ENCODE data around the gene PPP2R2C. TPM values are rescaled to one million over a fixed set of nuclear protein-coding genes. Genes with fewer than 3 reads are reported as not detected.

Gene PPP2R2C
- total RNA-seq, 4 donors from 2014 or later = 50.7 to 81.3 (median 62.0) TPM

- TF ChIP-seq, protein P1, sequence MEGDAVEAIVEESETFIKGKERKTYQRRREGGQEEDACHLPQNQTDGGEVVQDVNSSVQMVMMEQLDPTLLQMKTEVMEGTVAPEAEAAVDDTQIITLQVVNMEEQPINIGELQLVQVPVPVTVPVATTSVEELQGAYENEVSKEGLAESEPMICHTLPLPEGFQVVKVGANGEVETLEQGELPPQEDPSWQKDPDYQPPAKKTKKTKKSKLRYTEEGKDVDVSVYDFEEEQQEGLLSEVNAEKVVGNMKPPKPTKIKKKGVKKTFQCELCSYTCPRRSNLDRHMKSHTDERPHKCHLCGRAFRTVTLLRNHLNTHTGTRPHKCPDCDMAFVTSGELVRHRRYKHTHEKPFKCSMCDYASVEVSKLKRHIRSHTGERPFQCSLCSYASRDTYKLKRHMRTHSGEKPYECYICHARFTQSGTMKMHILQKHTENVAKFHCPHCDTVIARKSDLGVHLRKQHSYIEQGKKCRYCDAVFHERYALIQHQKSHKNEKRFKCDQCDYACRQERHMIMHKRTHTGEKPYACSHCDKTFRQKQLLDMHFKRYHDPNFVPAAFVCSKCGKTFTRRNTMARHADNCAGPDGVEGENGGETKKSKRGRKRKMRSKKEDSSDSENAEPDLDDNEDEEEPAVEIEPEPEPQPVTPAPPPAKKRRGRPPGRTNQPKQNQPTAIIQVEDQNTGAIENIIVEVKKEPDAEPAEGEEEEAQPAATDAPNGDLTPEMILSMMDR (IDR thresholded peaks at IDR 0.05) = no peak
- no peak for DNase-seq (ENCODE audit: low spot score in 2 of 2)
- intact Hi-C loops (cut with DNase I; ENCODE audit: low total_unique reads) = no loop called here
- WGBS, 2 donors = 72 to 75% methylated on average over 19 of the region's 19 CpGs
- H3K4me3 ChIP-seq (ENCODE audit: low read depth, poor library complexity, severe bottlenecking) = no peak overlapping the region
Observed at GRCh38 chr4:6415031-6415705, 57.2 kb downstream of the PPP2R2C start.

DNA sequence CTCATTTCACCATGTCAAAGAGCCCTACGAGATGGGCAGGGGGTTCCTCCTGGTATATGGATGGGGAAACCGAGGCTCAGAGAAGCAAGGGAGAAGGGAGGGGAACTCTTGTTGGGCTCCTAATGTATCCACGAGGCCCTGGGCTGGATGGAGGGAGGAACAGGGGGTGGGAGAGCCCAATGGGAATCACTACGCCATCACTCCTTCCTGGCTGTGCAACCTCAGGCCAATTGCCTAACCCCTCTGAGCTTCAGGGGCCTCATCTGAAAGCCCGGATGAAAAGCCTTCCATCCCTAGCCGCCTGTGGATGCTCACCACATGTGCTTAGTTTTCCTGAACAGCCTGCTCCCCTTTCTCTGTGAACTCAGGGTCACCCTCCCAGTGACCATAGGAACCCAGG is 57.8 kb downstream of the PPP2R2C start:
- TF ChIP-seq POLR2A (IDR thresholded peaks at IDR 0.05) = no peak
- TF ChIP-seq, protein P1 (IDR thresholded peaks at IDR 0.05) = no peak
- no peak for DNase-seq (ENCODE audit: low spot score in 2 of 2)
- H3K4me3 ChIP-seq (ENCODE audit: low read depth, poor library complexity, severe bottlenecking) = no peak overlapping the region
- WGBS, 2 donors = 66 to 79% methylated on average over 6 of the region's 6 CpGs
- intact Hi-C loops (cut with DNase I; ENCODE audit: low total_unique reads) = no loop called here

GRCh38 chr4:6410664-6411063 is 61.8 kb downstream of the PPP2R2C start:
- TF ChIP-seq, protein P1 (IDR thresholded peaks at IDR 0.05) = no peak
- TF ChIP-seq POLR2A (IDR thresholded peaks at IDR 0.05) = no peak
- intact Hi-C loops (cut with DNase I; ENCODE audit: low total_unique reads) = no loop called here
- DNase-seq (ENCODE audit: low spot score in 2 of 2) = no peak
- 87 to 90% methylated on average over 6 of the region's 6 CpGs for WGBS, 2 donors
- no peak overlapping the region for H3K4me3 ChIP-seq (ENCODE audit: low read depth, poor library complexity, severe bottlenecking)

DNA sequence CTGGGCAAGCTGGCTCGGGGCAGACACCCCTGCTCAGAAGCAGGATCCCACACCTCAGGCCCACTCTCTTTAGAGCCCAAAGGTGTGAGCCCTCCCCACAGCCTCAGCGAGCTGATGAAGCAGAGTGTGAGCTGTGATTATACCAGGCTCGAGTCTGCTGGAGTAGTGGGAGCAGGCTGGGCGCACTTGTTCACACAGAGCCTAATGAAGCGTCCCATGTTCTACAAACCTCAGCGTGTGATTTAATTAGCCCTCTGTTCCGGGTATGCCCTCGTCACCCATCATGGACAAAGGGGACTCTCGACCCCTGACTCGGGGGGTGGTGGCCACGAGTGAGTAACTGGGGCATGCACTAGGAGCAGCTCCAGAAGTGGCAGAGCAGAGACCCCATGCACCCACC is 62.3 kb downstream of the PPP2R2C start:
- WGBS, 2 donors = 66% methylated on average over 11 of the region's 11 CpGs
- no peak for DNase-seq (ENCODE audit: low spot score in 2 of 2)
- intact Hi-C loops (cut with DNase I; ENCODE audit: low total_unique reads) = no loop called here
- H3K4me3 ChIP-seq (ENCODE audit: low read depth, poor library complexity, severe bottlenecking) = no peak overlapping the region
- TF ChIP-seq, protein P1 (IDR thresholded peaks at IDR 0.05) = no peak
- TF ChIP-seq POLR2A (IDR thresholded peaks at IDR 0.05) = no peak

GRCh38 chr4:6409381-6409780 is 63.0 kb downstream of the PPP2R2C start:
- TF ChIP-seq, protein P1 (IDR thresholded peaks at IDR 0.05) = no peak
- TF ChIP-seq POLR2A (IDR thresholded peaks at IDR 0.05) = no peak
- intact Hi-C loops (cut with DNase I; ENCODE audit: low total_unique reads) = no loop called here
- DNase-seq (ENCODE audit: low spot score in 2 of 2) = no peak
- 69 to 80% methylated on average over 4 to 6 of the region's 6 CpGs for WGBS, 2 donors
- H3K4me3 ChIP-seq (ENCODE audit: low read depth, poor library complexity, severe bottlenecking) = no peak overlapping the region

DNA sequence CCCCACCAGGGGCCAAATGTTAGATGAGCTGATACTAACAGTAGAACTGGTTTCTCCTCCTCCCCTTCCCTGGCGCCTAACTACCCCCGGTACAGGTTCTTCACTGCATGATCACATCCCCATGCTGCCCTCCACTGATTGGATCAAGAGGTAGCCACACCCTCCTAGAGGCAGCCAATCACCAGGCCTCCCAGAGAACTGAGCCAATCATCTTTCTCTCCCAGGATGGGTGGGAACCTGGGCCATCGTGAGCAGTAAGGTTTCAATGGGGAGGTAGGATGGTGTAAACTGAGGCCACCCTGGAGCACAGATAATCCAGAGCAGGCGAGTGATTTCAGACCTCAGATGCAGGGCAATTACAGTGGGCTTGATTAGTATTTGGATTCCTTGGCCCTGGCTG is 64.2 kb downstream of the PPP2R2C start:
- intact Hi-C loops (cut with DNase I; ENCODE audit: low total_unique reads) = no loop called here
- WGBS, 2 donors = 52 to 79% methylated on average over 4 of the region's 4 CpGs
- no peak overlapping the region for H3K4me3 ChIP-seq (ENCODE audit: low read depth, poor library complexity, severe bottlenecking)
- no peak for TF ChIP-seq POLR2A (IDR thresholded peaks at IDR 0.05)
- TF ChIP-seq, protein P1 (IDR thresholded peaks at IDR 0.05) = no peak
- DNase-seq (ENCODE audit: low spot score in 2 of 2) = no peak
